Naive B cell (primary cell): ENCODE results near the gene TRMT11. TPM values are rescaled to one million over a fixed set of nuclear protein-coding genes. Genes with fewer than 3 reads are reported as not detected.
A peak's percentile ranks its signal among the peaks of the same experiment; 100 is the strongest.
"Not testable (repeated sequence)": the region's sequence is repeated elsewhere in the genome, so short reads cannot be mapped to it uniquely, and the experiment has no call there.

Experiments
- ATAC-seq, 2 donors: fragments of 150-1000 bp; cut with Tn5 transposase; 2 replicates each; pipeline ENCODE4 v1.10.0; 2021; ENCODE audit warnings: low read depth in 2 of 2, mild to moderate bottlenecking in 2 of 2, moderate library complexity in 2 of 2
- DNase-seq: peaks from one replicate; pipeline ENCODE4 v3.0.0; 2022
- H3K27ac Mint-ChIP-seq, 6 donors: one replicate each; pipeline ENCODE4 v1.8.0; 2020 to 2022; ENCODE audit warnings: mild to moderate bottlenecking in 6 of 6, mixed read lengths in 6 of 6, moderate library complexity in 5 of 6, inconsistent platforms in 2 of 6
- H3K27me3 Mint-ChIP-seq, 3 donors: one replicate each; pipeline ENCODE4 v1.8.0; 2021 to 2022; ENCODE audit warnings: mixed read lengths in 3 of 3, mild to moderate bottlenecking in 1 of 3
- H3K36me3 Mint-ChIP-seq, 2 donors: one replicate each; pipeline ENCODE4 v1.8.0; 2020 to 2022; ENCODE audit warnings: mixed read lengths in 2 of 2, inconsistent platforms in 1 of 2, mild to moderate bottlenecking in 1 of 2
- H3K4me1 Mint-ChIP-seq, 3 donors: one replicate each; pipeline ENCODE4 v1.8.0; 2020 to 2022; ENCODE audit warnings: mixed read lengths in 3 of 3, inconsistent platforms in 1 of 3, mild to moderate bottlenecking in 1 of 3, moderate library complexity in 1 of 3
- H3K4me3 Mint-ChIP-seq, 8 donors: one replicate each; pipeline ENCODE4 v1.8.0; 2020 to 2022; ENCODE audit warnings: mild to moderate bottlenecking in 8 of 8, mixed read lengths in 8 of 8, moderate library complexity in 8 of 8, inconsistent platforms in 2 of 8
- H3K9me3 Mint-ChIP-seq, 7 donors: one replicate each; pipeline ENCODE4 v1.8.0; 2020 to 2022; ENCODE audit warnings: mixed read lengths in 7 of 7, mild to moderate bottlenecking in 5 of 7, inconsistent platforms in 2 of 7, moderate library complexity in 1 of 7
- polyA plus RNA-seq, 6 donors: library from polyadenylated mRNA; unstranded; fragments of 300-500 nt; fragmentation: Illumina TruSeq; gene quantifications; one replicate each; pipeline ENCODE4 v1.2.3, GENCODE V29; 2021; ENCODE audit warnings: low read depth in 6 of 6

The TRMT11 gene
- polyA plus RNA-seq, 6 donors from 2014 or later, result 5.7 to 10.5 (median 8.9) TPM; not detected in 1

GRCh38 chr6:125950293-125950692, 36.0 kb upstream of the TRMT11 start:
- Mint-ChIP-seq H3K4me1 (no peaks in the 10 kb centered on the region), H3K27me3 (peaks cover 10 to 17% (median 10%) of the 10 kb centered on the region in 3 donors), H3K4me3 (no peak overlapping the region), H3K36me3 (no peaks in the 10 kb centered on the region), H3K9me3 (no peaks in the 10 kb centered on the region), H3K27ac (no peak overlapping the region)
- DNase-seq (no peak), ATAC-seq (no peak)

- H3K27me3 Mint-ChIP-seq, result peaks cover 10 to 15% (median 10%) of the 10 kb centered on the region in 3 donors
- H3K36me3 Mint-ChIP-seq, H3K9me3 Mint-ChIP-seq, DNase-seq, H3K4me3 Mint-ChIP-seq, ATAC-seq, H3K4me1 Mint-ChIP-seq: not testable (repeated sequence)
- peak overlapping the region in 1 of 6 donors; percentile 61 for H3K27ac Mint-ChIP-seq
These were observed 35.6 kb upstream of the TRMT11 start for GRCh38 chr6:125950716-125951115.

GRCh38 chr6:125951323-125951722, 35.0 kb upstream of the TRMT11 start:
- Mint-ChIP-seq H3K36me3 (no peaks in the 10 kb centered on the region), H3K9me3 (no peaks in the 10 kb centered on the region), H3K4me3 (peak overlapping the region in 1 of 8 donors; percentile 22), H3K4me1 (peaks cover 0 to 3% (median 0%) of the 10 kb centered on the region in 3 donors), H3K27ac (no peak overlapping the region), H3K27me3 (peaks cover 9 to 10% (median 10%) of the 10 kb centered on the region in 3 donors)
- DNase-seq, result no peak
- no peak for ATAC-seq

- ATAC-seq (no peak), DNase-seq (no peak)
- no peaks in the 10 kb centered on the region for H3K9me3 Mint-ChIP-seq
- H3K27me3 Mint-ChIP-seq, result peaks cover 9 to 10% (median 10%) of the 10 kb centered on the region in 3 donors
- no peak overlapping the region for H3K4me3 Mint-ChIP-seq
- H3K27ac Mint-ChIP-seq, result peak overlapping the region in 1 of 6 donors; percentile 53
- H3K36me3 Mint-ChIP-seq, result no peaks in the 10 kb centered on the region
- peaks cover 0 to 3% (median 0%) of the 10 kb centered on the region in 3 donors for H3K4me1 Mint-ChIP-seq
These were observed 33.4 kb upstream of the TRMT11 start for GRCh38 chr6:125952764-125953501.

GRCh38 chr6:125953502-125953875, 32.9 kb upstream of the TRMT11 start:
- H3K27me3 Mint-ChIP-seq, result peaks cover 9 to 10% (median 10%) of the 10 kb centered on the region in 3 donors
- H3K4me1 Mint-ChIP-seq, result peaks cover 0 to 3% (median 0%) of the 10 kb centered on the region in 3 donors
- DNase-seq (no peak), ATAC-seq (no peak)
- no peak overlapping the region for H3K27ac Mint-ChIP-seq
- H3K9me3 Mint-ChIP-seq, result no peaks in the 10 kb centered on the region
- H3K36me3 Mint-ChIP-seq, result no peaks in the 10 kb centered on the region
- H3K4me3 Mint-ChIP-seq, result no peak overlapping the region

- ATAC-seq, result no peak
- peaks cover 0 to 3% (median 0%) of the 10 kb centered on the region in 3 donors for H3K4me1 Mint-ChIP-seq
- peak overlapping the region in 3 of 6 donors; percentile 22 to 58 (median 52) for H3K27ac Mint-ChIP-seq
- no peak for DNase-seq
- H3K36me3 Mint-ChIP-seq, result no peaks in the 10 kb centered on the region
- H3K27me3 Mint-ChIP-seq, result peaks cover 8 to 10% (median 9%) of the 10 kb centered on the region in 3 donors
- H3K4me3 Mint-ChIP-seq, result peak overlapping the region in 2 of 8 donors; percentile 5 to 50
- H3K9me3 Mint-ChIP-seq, result no peaks in the 10 kb centered on the region
These were observed 31.5 kb upstream of the TRMT11 start for GRCh38 chr6:125954735-125955339.

GRCh38 chr6:125955973-125956372, 30.4 kb upstream of the TRMT11 start:
- Mint-ChIP-seq H3K36me3 (no peaks in the 10 kb centered on the region), H3K9me3 (no peaks in the 10 kb centered on the region), H3K4me1 (peaks cover 0 to 7% (median 0%) of the 10 kb centered on the region in 3 donors), H3K27ac (peak overlapping the region in 1 of 6 donors; percentile 60), H3K4me3 (peak overlapping the region in 2 of 8 donors; percentile 11 to 20), H3K27me3 (peaks cover 5 to 10% (median 9%) of the 10 kb centered on the region in 3 donors)
- ATAC-seq (no peak), DNase-seq (no peak)

GRCh38 chr6:125956506-125957390, 29.6 kb upstream of the TRMT11 start, which contains the start of gene HINT3:
TSS of gene HINT3 (plus strand) at chr6:125956770. CDS start at chr6:125956978, 208 bp downstream.
- Mint-ChIP-seq H3K4me3 (peak within 1 kb of the TSS in 2 of 8 donors; percentile 11 to 20), H3K27me3 (peaks cover 5 to 10% (median 8%) of the 10 kb centered on the region in 3 donors), H3K4me1 (peaks cover 0 to 12% (median 0%) of the 10 kb centered on the region in 3 donors), H3K36me3 (no peaks in the 10 kb centered on the region), H3K27ac (peak within 1 kb of the TSS in 1 of 6 donors; percentile 92), H3K9me3 (no peaks in the 10 kb centered on the region)
- peak; percentile 95 for DNase-seq
- ATAC-seq, result peak; percentile 88 to 89

GRCh38 chr6:125957391-125957693, 29.0 kb upstream of the TRMT11 start:
- H3K4me3 Mint-ChIP-seq, result no peak overlapping the region
- no peaks in the 10 kb centered on the region for H3K36me3 Mint-ChIP-seq
- ATAC-seq, result no peak
- DNase-seq, result no peak
- H3K27ac Mint-ChIP-seq, result no peak overlapping the region
- no peaks in the 10 kb centered on the region for H3K9me3 Mint-ChIP-seq
- H3K27me3 Mint-ChIP-seq, result peaks cover 2 to 5% (median 4%) of the 10 kb centered on the region in 3 donors
- H3K4me1 Mint-ChIP-seq, result peaks cover 0 to 13% (median 0%) of the 10 kb centered on the region in 3 donors

- Mint-ChIP-seq H3K4me1 (peaks cover under 1 to 15% (median under 1%) of the 10 kb centered on the region in 3 donors), H3K4me3 (no peak overlapping the region), H3K9me3 (no peaks in the 10 kb centered on the region), H3K27ac (no peak overlapping the region), H3K27me3 (peaks cover 0 to 5% (median 0%) of the 10 kb centered on the region in 3 donors), H3K36me3 (no peaks in the 10 kb centered on the region)
- DNase-seq (no peak), ATAC-seq (no peak)
These were observed 28.5 kb upstream of the TRMT11 start for GRCh38 chr6:125957845-125958244.

- DNase-seq, result no peak
- H3K9me3 Mint-ChIP-seq, result no peaks in the 10 kb centered on the region
- no peak overlapping the region for H3K4me3 Mint-ChIP-seq
- H3K4me1 Mint-ChIP-seq, result peaks cover 9 to 23% (median 13%) of the 10 kb centered on the region in 3 donors
- H3K36me3 Mint-ChIP-seq, result no peaks in the 10 kb centered on the region
- H3K27ac Mint-ChIP-seq, result no peak overlapping the region
- ATAC-seq, result no peak
- H3K27me3 Mint-ChIP-seq, result no peaks in the 10 kb centered on the region
These were observed 27.3 kb upstream of the TRMT11 start for GRCh38 chr6:125959041-125959440.

- H3K4me3 Mint-ChIP-seq, result no peak overlapping the region
- H3K27me3 Mint-ChIP-seq, result no peaks in the 10 kb centered on the region
- ATAC-seq (no peak), DNase-seq (no peak)
- peak overlapping the region in 1 of 6 donors; percentile 67 for H3K27ac Mint-ChIP-seq
- H3K4me1 Mint-ChIP-seq, result peaks cover 9 to 27% (median 24%) of the 10 kb centered on the region in 3 donors
- no peaks in the 10 kb centered on the region for H3K9me3 Mint-ChIP-seq
- no peaks in the 10 kb centered on the region for H3K36me3 Mint-ChIP-seq
These were observed 25.2 kb upstream of the TRMT11 start for GRCh38 chr6:125961117-125961516.

GRCh38 chr6:125962900-125963497, 23.3 kb upstream of the TRMT11 start:
- H3K36me3 Mint-ChIP-seq, result peaks cover 3 to 7% of the 10 kb centered on the region in 2 donors
- no peak for DNase-seq
- no peaks in the 10 kb centered on the region for H3K9me3 Mint-ChIP-seq
- peak overlapping the region in 2 of 6 donors; percentile 36 to 49 for H3K27ac Mint-ChIP-seq
- ATAC-seq, result no peak
- H3K4me1 Mint-ChIP-seq, result peaks cover 11 to 36% (median 29%) of the 10 kb centered on the region in 3 donors
- H3K4me3 Mint-ChIP-seq, result peak overlapping the region in 1 of 8 donors; percentile 4
- no peaks in the 10 kb centered on the region for H3K27me3 Mint-ChIP-seq
